NCI-H2227 treated with DMSO at 0.1 percent for 48 hours (cell line): ENCODE data around the gene NFU1.
"Not testable (repeated sequence)": the region's sequence is repeated elsewhere in the genome, so short reads cannot be mapped to it uniquely, and the experiment has no call there.

Experiments
- DNase-seq: peaks from one replicate; lab custom pipeline; 2025; lab: John Stamatoyannopoulos, UW

NFU1 gene

DNA sequence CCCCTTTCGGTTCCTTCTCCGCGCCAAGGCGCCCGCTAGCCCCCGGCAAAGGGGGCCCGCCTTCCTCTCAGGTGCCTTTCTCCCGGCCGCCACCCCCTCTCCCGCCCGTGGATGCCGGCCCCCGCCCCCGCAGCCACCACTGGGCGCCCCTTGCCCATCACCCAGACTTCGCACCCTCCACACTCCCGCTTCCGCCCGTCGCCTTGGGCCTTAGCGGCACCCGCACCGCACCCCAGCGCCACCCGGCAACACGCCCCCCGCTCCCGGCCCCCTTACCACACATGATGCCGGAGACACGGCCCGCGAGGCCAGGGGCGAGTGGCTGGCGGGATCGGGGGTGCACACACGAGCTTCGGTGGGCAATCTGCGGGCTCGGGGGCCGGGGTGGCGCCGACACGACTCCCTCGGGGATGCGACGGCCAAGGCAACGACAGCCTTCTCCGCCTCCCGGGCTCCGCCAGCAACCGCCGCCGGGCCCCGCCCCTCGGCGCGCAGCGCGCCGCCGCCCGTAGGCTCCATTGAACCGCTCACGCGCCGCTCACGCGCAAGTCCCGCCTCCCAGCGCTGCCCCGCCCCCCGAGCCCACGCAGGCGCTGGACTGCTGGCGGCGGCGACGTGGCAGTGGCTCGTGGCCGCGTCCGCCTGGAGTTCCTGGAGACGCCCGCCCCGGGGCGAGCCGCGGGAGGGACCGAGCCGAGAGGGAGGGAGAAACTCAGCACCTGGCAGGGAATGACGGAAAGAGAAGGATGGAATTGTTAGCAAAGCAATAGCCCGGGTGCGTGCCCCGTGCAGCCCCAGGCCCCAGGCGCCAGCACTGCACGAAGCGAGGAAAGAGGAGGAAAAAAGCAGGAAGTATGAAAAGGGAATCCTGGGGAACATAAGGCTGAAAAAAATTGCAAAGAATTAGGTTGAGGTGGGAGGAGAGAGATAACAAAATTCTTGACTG, 50.2 kb downstream of the NFU1 start, which contains the start of gene GFPT1:
TSS of gene GFPT1 (minus strand) at position 439 of the 946 bp plus-strand sequence. CDS start at position 283, 156 bp downstream.
- DNase-seq = peak; percentile 83

DNA sequence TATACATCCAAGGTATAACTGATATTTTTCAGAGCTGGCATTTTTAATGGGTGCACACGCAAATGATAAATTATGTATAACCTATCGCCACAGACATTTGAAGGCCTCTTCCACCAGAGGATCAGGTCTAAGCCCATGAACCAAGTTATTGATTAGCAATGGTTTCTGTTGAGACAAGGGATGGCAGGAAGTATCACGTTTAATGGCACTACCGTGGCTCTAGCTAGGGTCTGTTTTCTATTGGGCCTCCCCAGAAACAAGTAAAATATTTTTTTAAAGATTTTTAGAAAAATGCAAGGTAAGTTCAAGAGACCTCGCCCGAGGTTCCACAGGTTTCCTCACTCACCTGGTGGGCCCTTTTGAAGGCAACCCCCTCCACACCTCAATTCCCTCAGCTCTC, 50.9 kb downstream of the NFU1 start:
- DNase-seq = no peak

GRCh38 chr2:69385443-69386151, 51.6 kb downstream of the NFU1 start:
- no peak for DNase-seq

DNA sequence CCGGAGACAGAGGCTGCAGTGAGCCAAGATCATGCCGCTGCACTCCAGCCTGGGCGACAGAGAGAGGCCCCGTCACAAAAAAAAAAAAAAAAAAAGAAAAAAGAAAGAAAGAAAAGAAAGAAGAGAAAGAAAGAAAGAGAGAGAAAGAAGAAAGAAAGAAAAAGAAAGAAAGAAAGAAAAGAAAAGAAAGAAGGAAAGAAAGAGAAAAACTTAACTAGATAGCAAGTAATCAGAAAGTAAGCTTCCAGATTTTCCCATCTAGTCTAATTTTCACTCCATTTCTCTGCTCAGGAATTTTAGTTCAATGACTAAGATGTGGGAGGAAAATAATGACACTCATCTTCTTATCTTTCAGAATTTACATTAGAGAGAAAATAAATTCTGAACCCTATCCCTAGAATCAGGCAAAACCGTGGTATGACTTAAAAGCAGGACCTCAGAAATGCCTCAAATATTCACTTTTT, 52.6 kb downstream of the NFU1 start:
- DNase-seq = no peak

DNA sequence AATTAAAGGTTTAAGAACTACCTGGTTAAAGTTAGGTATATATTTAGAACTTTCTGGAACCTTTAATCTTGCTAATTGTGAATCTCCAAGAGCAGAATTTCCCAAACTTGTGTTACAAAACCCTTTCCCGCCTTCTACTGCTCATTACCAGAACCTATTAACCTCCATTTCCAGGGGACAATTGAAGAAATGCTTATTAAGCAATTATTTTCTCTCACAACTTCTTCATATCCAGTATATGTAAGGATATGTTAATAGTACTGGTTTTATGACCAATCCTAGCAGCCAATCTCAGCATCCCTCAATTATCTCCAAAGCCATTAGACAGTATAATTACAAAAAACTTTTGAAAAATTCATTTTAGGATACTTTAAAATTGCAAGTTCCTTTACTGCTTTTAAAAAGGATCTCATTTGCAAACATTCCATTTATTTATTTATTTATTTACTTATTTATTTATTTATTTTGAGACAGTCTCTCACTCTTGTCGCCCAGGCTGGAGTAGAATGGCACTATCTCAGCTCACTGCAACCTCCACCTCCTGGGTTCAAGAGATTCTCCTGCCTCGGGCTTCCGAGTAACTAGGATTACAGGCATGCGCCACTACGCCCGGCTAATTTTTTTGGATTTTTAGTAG, 53.9 kb downstream of the NFU1 start:
- DNase-seq = no peak

DNA sequence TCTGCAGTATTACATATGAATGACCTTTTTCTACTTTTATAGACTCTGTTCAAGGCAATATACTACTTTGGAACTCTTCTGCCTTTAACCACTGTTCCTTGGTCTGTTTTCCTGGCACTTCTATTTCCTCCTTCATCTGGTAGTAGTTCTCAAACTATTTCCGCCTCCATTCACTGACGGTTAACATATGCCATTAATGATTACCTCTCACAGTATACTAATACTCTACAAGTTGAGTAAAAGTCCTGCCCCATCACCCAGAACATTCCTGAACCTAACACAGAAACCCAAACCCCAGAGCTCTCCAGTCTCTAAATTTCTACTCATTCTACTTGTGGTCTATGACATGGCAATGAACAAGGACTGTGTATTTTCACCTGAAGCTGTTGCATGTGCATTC, 54.7 kb downstream of the NFU1 start:
- DNase-seq = no peak

- DNase-seq = no peak
These were observed 55.9 kb downstream of the NFU1 start for GRCh38 chr2:69381337-69381737.

GRCh38 chr2:69380072-69380917, 56.9 kb downstream of the NFU1 start:
- DNase-seq = no peak

- no peak for DNase-seq
These were observed 60.8 kb downstream of the NFU1 start for GRCh38 chr2:69376403-69376802.

DNA sequence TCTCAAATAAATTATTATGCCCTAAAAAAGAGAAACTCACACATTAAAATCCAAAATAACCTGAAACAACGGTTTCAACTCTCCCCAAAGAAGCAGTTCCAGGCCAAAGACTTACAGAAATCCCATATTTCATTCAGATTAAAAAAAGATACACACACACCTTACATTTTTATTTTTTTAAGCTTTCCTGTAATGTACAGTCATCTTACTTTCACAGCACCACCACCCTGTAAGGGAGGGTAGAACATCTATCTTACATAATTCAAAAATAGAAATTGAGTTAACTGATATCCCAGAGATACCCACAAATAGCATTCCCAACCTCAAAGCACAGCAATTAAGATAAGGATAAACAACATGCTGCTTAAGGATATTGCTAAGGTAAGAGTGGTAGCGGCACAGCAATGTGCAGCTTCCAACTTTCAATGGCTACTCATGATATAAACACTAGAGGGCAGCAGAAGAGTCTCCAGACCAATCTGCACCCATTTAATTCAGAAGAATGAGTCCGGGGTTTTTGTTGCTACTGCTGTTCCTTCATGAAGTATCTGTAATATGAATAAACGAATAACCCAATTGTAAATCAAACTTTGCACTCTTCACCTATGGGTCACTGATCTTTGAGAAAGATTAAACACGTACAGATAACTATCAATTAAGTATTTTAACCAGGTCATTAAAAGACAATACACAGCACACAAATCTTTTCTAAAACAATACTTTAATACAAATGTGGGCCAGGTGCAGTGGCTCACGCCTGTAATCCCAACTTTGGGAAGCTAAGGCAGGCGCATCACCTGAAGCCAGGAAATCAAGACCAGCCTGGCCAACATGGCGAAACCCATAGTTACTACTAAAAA, 61.5 kb downstream of the NFU1 start:
- no peak for DNase-seq

DNA sequence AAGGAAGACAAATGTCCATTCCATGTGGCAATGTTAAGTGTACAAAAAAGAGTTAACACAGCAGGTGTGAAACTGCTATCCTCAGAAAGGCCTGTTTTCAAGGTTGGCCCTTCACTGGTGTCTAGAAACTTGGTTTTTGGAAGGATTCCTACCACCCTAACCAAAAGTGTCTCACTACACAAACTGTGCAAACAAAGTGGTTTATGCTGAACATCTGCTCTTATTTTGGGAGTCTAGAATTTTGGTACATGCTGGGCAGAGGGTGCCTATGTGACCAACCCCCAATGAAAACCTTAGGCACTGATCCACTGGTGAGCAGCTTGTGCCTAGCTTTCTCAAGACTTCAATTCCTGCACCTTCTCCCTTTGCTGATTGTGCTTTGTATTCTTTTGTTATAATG, 64.5 kb downstream of the NFU1 start:
- no peak for DNase-seq

DNA sequence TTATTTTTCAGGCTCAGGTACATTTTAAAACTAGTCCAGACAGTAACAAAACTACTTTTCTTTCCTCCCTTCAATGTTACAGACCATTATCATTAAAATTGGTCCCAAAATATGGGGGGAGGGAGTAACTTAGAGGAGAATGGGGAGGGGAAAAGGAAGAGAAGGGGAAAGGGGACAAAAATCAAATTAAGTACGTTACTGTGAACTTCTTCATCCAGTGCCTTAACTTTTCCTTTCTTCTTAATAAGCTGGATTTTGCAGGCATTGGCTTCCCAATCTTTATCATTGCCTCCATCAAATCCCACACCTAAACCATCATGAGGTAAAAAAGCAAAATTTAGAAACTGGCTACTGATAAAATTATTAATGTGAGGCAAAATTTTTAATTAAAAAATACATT, 67.4 kb downstream of the NFU1 start:
- no peak for DNase-seq

GRCh38 chr2:69368588-69368987, 68.6 kb downstream of the NFU1 start:
- DNase-seq = no peak

DNA sequence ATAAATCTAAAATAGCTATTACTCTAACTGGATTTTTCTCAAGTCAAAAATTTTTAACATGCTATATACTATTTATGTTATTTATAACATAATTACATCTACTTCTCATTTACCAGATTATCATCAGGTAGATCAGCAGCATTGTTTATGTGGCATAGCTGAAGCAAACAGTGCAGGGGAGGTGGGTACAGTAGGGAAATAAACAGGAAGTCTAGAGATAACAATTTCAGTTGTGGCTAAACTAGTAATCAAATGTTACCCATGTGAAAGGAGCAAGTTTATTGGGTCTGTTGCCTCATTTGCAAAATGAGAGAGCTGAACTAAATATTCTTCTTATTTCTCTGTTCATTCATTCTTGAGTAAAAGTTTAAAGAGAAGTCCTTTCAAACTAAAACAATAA, 77.9 kb downstream of the NFU1 start:
- DNase-seq = no peak

- no peak for DNase-seq
These were observed 78.3 kb downstream of the NFU1 start for GRCh38 chr2:69358914-69359313.

DNA sequence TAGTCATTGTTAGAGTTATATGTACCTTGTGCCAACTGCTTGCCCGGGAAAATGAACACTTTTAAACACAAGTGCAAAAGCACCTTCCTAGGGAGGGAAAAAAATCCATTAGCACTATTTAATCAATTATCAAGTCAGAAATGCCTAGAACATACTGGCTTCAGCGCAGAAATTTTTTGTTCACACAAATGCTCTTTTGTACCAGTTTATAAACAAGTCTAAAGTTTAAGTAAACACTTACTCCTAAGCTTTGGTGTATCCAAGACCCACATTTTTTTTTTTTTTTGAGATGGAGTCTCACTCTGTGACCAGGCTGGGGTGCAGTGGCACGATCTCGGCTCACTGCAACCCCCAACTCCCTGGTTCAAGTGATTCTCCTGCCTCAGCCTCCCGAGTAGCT, 80.8 kb downstream of the NFU1 start:
- DNase-seq = no peak

GRCh38 chr2:69354976-69355375, 82.3 kb downstream of the NFU1 start:
- not testable (repeated sequence) for DNase-seq

DNA sequence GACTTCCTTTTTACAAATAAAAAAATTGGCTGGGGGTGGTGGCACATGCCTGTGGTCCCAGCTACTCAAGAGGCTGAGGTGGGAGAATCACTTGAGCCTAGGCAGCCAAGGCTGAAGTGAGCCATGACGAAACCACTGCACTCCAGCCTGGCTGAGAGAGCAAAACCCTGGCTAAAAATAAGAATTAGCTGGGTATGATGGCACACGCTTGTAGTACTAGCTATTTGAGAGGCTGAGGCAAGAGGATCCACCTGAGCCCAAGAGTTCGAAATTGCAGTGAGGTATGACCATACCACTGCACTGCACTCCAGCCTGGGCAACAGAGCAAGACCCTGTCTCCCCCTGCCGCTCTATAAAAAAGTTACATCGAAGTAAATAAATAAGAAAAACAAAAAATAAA, 83.9 kb downstream of the NFU1 start:
- DNase-seq = no peak

DNA sequence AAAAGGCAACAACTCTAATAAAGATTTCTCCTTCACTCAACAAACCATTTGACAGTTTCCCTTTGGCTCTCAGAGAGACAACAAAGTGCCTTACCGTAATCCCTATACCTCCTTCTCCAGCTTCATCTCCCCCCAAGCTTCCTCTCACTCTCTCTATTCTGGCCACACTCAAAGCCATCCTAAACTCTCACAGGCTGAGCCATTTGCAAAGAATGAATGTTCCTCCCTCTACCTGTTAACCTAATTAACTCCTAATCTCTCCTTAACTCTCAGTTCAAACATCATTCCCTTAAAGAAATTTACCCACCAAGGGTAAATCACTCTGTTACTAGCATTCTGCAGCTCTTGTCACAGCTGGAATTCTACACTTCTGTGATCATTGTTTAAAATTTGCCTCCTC, 88.5 kb downstream of the NFU1 start:
- no peak for DNase-seq
